HepG2 (cell line): ENCODE data around the gene NAPSA. TPM values are rescaled to one million over a fixed set of nuclear protein-coding genes. Genes with fewer than 3 reads are reported as not detected.

Source experiments
- BRD4 ChIP-seq: sonication (generic); formaldehyde crosslinking; IDR thresholded peaks from 2 replicates; pipeline ENCODE4 v1.4.0; 2020; ENCODE audit warnings: missing genetic modification reagents
- DRAP1 ChIP-seq: IDR thresholded peaks from 2 replicates; pipeline ENCODE4 v1.6.1; 2016; ENCODE audit warnings: missing genetic modification reagents, missing compliant biosample characterization
- ELF1 ChIP-seq: sonication (generic); formaldehyde crosslinking; IDR thresholded peaks from 2 replicates; pipeline ENCODE4 v1.4.0; 2020; ENCODE audit warnings: missing genetic modification reagents
- ELF3 ChIP-seq: IDR thresholded peaks from 2 replicates; pipeline ENCODE4 v1.6.1; 2016; ENCODE audit warnings: missing genetic modification reagents, missing compliant biosample characterization
- FOXA3 ChIP-seq: IDR thresholded peaks from 2 replicates; pipeline ENCODE4 v1.6.1; 2016; ENCODE audit warnings: missing genetic modification reagents, missing compliant biosample characterization
- GABPB1 ChIP-seq: IDR thresholded peaks from 2 replicates; pipeline ENCODE4 v1.6.1; 2016; ENCODE audit warnings: mild to moderate bottlenecking, missing genetic modification reagents, moderate library complexity, missing compliant biosample characterization
- HMGXB3 ChIP-seq: sonication (generic); formaldehyde crosslinking; IDR thresholded peaks from 2 replicates; pipeline ENCODE4 v1.4.0; 2020; ENCODE audit warnings: missing genetic modification reagents, borderline replicate concordance
- IRF2 ChIP-seq: IDR thresholded peaks from 2 replicates; pipeline ENCODE4 v1.6.1; 2018; ENCODE audit warnings: missing genetic modification reagents, missing compliant biosample characterization
- KLF13 ChIP-seq: sonication (generic); formaldehyde crosslinking; IDR thresholded peaks from 2 replicates; pipeline ENCODE4 v1.4.0; 2020; ENCODE audit warnings: mild to moderate bottlenecking, missing genetic modification reagents
- MIER2 ChIP-seq: IDR thresholded peaks from 2 replicates; pipeline ENCODE4 v1.6.1; 2016; ENCODE audit warnings: missing biosample characterization, missing genetic modification reagents
- MIXL1 ChIP-seq: IDR thresholded peaks from 2 replicates; pipeline ENCODE4 v1.6.1; 2016
- PHF8 ChIP-seq: sonication (generic); formaldehyde crosslinking; IDR thresholded peaks from 2 replicates; pipeline ENCODE4 v1.5.0; 2020; ENCODE audit warnings: missing genetic modification reagents
- SOX5 ChIP-seq: IDR thresholded peaks from 2 replicates; pipeline ENCODE4 v1.6.1; 2016; ENCODE audit warnings: borderline replicate concordance
- SP4 ChIP-seq: sonication (generic); formaldehyde crosslinking; IDR thresholded peaks from 2 replicates; pipeline ENCODE4 v1.8.1; 2023; ENCODE audit warnings: mild to moderate bottlenecking, missing genetic modification reagents
- SPEN ChIP-seq: sonication (generic); formaldehyde crosslinking; IDR thresholded peaks from 2 replicates; pipeline ENCODE4 v1.5.1; 2020; ENCODE audit warnings: low read depth, mild to moderate bottlenecking, missing genetic modification reagents
- STAG1 ChIP-seq: sonication (generic); formaldehyde crosslinking; IDR thresholded peaks from 2 replicates; pipeline ENCODE4 v1.4.0; 2020; ENCODE audit warnings: missing genetic modification reagents
- ZFX ChIP-seq: sonication (generic); formaldehyde crosslinking; IDR thresholded peaks from 2 replicates; pipeline ENCODE4 v1.4.0; 2020; ENCODE audit warnings: mild to moderate bottlenecking, low read depth, missing genetic modification reagents, moderate library complexity
- ZNF143 ChIP-seq: sonication (generic); formaldehyde crosslinking; IDR thresholded peaks from 2 replicates; pipeline ENCODE4 v1.4.0; 2020; ENCODE audit warnings: missing genetic modification reagents
- ZNF605 ChIP-seq: sonication (generic); formaldehyde crosslinking; IDR thresholded peaks from 2 replicates; pipeline ENCODE4 v1.8.0; 2022; ENCODE audit warnings: mild to moderate bottlenecking, missing genetic modification reagents
- ZNF646 ChIP-seq: sonication (generic); formaldehyde crosslinking; IDR thresholded peaks from 2 replicates; pipeline ENCODE4 v1.9.0; 2021; ENCODE audit warnings: mild to moderate bottlenecking, missing genetic modification reagents
- polyA plus RNA-seq, 8 experiments: library from polyadenylated mRNA; depleted of rRNA in 3 of 8; stranded (reverse) in 7 of 8; unstranded in 1 of 8; fragments of >200 nt; fragmentation: Illumina TruSeq in 4 of 8; extraction: Trizol in 4 of 8; gene quantifications; 2 replicates each; pipeline versions ENCODE4 v1.2.1 to v1.2.3, GENCODE V29; 2011 to 2016; ENCODE audit warnings: low read depth in 4 of 8, missing spikeins in 1 of 8, mixed read lengths in 1 of 8; ENCODE audit not compliant: insufficient read depth in 1 of 8
- total RNA-seq, 5 experiments: library from RNA; depleted of rRNA; stranded (reverse); fragments of >200 nt; fragmentation: Illumina TruSeq; extraction: Trizol; gene quantifications; 2 replicates each; pipeline ENCODE4 v1.2.3, GENCODE V29; 2016; ENCODE audit warnings: low read depth in 1 of 5

Gene NAPSA
- total and polyA plus RNA-seq, 2 of the 13 experiments (the other 11 are each of a cell fraction or from before 2014, with no cell fraction given): not detected

GRCh38 chr19:50349277-50350057, 16.0 kb downstream of the NAPSA start (continued):
- TF ChIP-seq ZNF646 (0 out of 2 replicates have a peak, but pooled peaks have one; percentile 23), STAG1 (CRISPR knock-in tag) (no peak), ELF3 (CRISPR knock-in tag) (peak; percentile 79), MIER2 (CRISPR knock-in tag) (0 out of 2 replicates have a peak, but pooled peaks have one; percentile 32), ELF1 (CRISPR knock-in tag) (peak; percentile 59; the same call in 1 of the 2 replicates), PHF8 (CRISPR knock-in tag) (peak; percentile 50; the same call in 1 of the 2 replicates), HMGXB3 (CRISPR knock-in tag) (no peak), MIXL1 (0 out of 2 replicates have a peak, but pooled peaks have one; percentile 3), KLF13 (no peak), SPEN (CRISPR knock-in tag) (0 out of 2 replicates have a peak, but pooled peaks have one; percentile 30), ZNF143 (CRISPR knock-in tag) (peak; percentile 80), DRAP1 (CRISPR knock-in tag) (peak; percentile 27; the same call in 1 of the 2 replicates), IRF2 (CRISPR knock-in tag) (0 out of 2 replicates have a peak, but pooled peaks have one; percentile 10), GABPB1 (CRISPR knock-in tag) (peak; percentile 40), BRD4 (peak; percentile 21; the same call in 1 of the 2 replicates), SOX5 (CRISPR knock-in tag) (peak; percentile 54; the same call in 1 of the 2 replicates), ZNF605 (CRISPR knock-in tag) (no peak), FOXA3 (CRISPR knock-in tag) (peak; percentile 40; the same call in 1 of the 2 replicates), ZFX (peak; percentile 88), SP4 (CRISPR knock-in tag) (0 out of 2 replicates have a peak, but pooled peaks have one; percentile 32)
